NK-92 (cell line): ENCODE results near the gene ARFIP1.

ENCODE experiments used
- DNase-seq: peaks from one replicate; lab custom pipeline; 2025; ENCODE audit not compliant: unreplicated experiment; lab: John Stamatoyannopoulos, UW

Gene ARFIP1

GRCh38 chr4:152936446-152937335, 156.9 kb downstream of the ARFIP1 start:
- no peak for DNase-seq

- DNase-seq = no peak
Observed at GRCh38 chr4:152937336-152938236, 157.8 kb downstream of the ARFIP1 start.

GRCh38 chr4:152938237-152938947, 158.6 kb downstream of the ARFIP1 start:
- DNase-seq = no peak

- DNase-seq = no peak
Observed at GRCh38 chr4:152939621-152940020, 159.9 kb downstream of the ARFIP1 start.

GRCh38 chr4:152940461-152940860, 160.7 kb downstream of the ARFIP1 start:
- no peak for DNase-seq

- DNase-seq = no peak
Observed at GRCh38 chr4:152941411-152941810, 161.7 kb downstream of the ARFIP1 start.

GRCh38 chr4:152942346-152942745, 162.6 kb downstream of the ARFIP1 start:
- no peak for DNase-seq

- no peak for DNase-seq
Observed at GRCh38 chr4:152943672-152944071, 163.9 kb downstream of the ARFIP1 start.

- DNase-seq = no peak
Observed at GRCh38 chr4:152944666-152945320, 165.0 kb downstream of the ARFIP1 start.

GRCh38 chr4:152945639-152946038, 165.9 kb downstream of the ARFIP1 start:
- DNase-seq = no peak

GRCh38 chr4:152946446-152946845, 166.7 kb downstream of the ARFIP1 start:
- DNase-seq = no peak

- no peak for DNase-seq
Observed at GRCh38 chr4:152947311-152947710, 167.6 kb downstream of the ARFIP1 start.

- no peak for DNase-seq
Observed at GRCh38 chr4:152949930-152950329, 170.2 kb downstream of the ARFIP1 start.

- no peak for DNase-seq
Observed at GRCh38 chr4:152950402-152951274, 170.9 kb downstream of the ARFIP1 start.

GRCh38 chr4:152951348-152951747, 171.6 kb downstream of the ARFIP1 start:
- no peak for DNase-seq

- DNase-seq = no peak
Observed at GRCh38 chr4:152953514-152953913, 173.8 kb downstream of the ARFIP1 start.

GRCh38 chr4:152954741-152955140, 175.0 kb downstream of the ARFIP1 start:
- DNase-seq = no peak

GRCh38 chr4:152956147-152956546, 176.4 kb downstream of the ARFIP1 start:
- no peak for DNase-seq

GRCh38 chr4:152956650-152957436, 177.1 kb downstream of the ARFIP1 start:
- DNase-seq = no peak
